ENCODE data around the gene TNFRSF18. TPM values are rescaled to one million over a fixed set of nuclear protein-coding genes. Genes with fewer than 3 reads are reported as not detected.

Gene TNFRSF18
- total and polyA plus RNA-seq, 8 donors, result 0.32 to 1.2 (median 0.34) TPM; not detected in 3

GRCh38 chr1:1164361-1164700 lies 42.1 kb downstream of the TNFRSF18 start:
- FAIRE-seq (no peak), ATAC-seq (no peak), DNase-seq (no peak)
- Histone ChIP-seq H3K36me3 (no peaks in the 10 kb centered on the region), H3K4me1 (peaks cover 5 to 14% (median 6%) of the 10 kb centered on the region in 3 donors), H3K27me3 (no peaks in the 10 kb centered on the region), H3K27ac (peak overlapping the region; percentile 89 to 96 (median 96)), H3K4me3 (peak overlapping the region; percentile 43 to 85 (median 58)), H3K9me3 (no peaks in the 10 kb centered on the region)
- WGBS, 2 donors, result 10 to 11% methylated on average over 26 of the region's 26 CpGs
- TF ChIP-seq, protein P1, sequence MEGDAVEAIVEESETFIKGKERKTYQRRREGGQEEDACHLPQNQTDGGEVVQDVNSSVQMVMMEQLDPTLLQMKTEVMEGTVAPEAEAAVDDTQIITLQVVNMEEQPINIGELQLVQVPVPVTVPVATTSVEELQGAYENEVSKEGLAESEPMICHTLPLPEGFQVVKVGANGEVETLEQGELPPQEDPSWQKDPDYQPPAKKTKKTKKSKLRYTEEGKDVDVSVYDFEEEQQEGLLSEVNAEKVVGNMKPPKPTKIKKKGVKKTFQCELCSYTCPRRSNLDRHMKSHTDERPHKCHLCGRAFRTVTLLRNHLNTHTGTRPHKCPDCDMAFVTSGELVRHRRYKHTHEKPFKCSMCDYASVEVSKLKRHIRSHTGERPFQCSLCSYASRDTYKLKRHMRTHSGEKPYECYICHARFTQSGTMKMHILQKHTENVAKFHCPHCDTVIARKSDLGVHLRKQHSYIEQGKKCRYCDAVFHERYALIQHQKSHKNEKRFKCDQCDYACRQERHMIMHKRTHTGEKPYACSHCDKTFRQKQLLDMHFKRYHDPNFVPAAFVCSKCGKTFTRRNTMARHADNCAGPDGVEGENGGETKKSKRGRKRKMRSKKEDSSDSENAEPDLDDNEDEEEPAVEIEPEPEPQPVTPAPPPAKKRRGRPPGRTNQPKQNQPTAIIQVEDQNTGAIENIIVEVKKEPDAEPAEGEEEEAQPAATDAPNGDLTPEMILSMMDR (IDR thresholded peaks at IDR 0.05), result no peak
- intact Hi-C loops (cut with DNase I), result no loop called here

DNA sequence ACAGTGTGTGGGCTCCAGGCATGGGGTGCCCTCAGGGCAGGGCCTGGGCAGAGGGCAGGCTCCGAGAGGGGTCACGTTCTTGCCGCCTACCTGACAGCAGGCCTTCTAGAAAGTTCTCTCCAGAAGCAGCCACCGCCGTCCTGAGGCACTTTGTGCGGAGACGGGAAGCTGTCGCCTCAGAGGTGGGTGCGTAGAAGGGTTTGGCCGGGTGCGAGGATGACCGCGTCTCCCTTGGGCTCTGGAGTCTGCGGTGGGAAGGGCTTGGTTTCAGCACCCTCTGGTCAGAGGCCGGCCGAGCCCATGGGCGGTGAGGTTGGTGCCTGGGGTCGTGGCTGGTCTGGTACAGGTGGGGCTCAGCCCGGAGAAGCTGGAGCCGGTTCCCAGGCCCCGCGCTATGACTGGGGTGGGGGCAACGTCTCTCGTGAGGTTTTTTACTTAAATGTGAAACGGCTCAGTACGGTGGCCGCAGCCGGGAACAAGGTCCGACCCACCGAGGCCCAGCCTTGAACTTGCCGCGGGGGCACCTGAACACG lies 42.8 kb downstream of the TNFRSF18 start:
- H3K4me3 ChIP-seq, result peak overlapping the region; percentile 43 to 85 (median 58)
- FAIRE-seq (no peak), DNase-seq (no peak), ATAC-seq (peak in 2 of 4 donors; percentile 6 to 8)
- peaks cover 6 to 15% (median 10%) of the 10 kb centered on the region in 3 donors for H3K4me1 ChIP-seq
- H3K36me3 ChIP-seq, result no peaks in the 10 kb centered on the region
- TF ChIP-seq, protein P1 (IDR thresholded peaks at IDR 0.05), result no peak
- 7 to 15% methylated on average over 33 of the region's 33 CpGs for WGBS, 2 donors
- no peaks in the 10 kb centered on the region for H3K9me3 ChIP-seq
- no peaks in the 10 kb centered on the region for H3K27me3 ChIP-seq
- H3K27ac ChIP-seq, result peak overlapping the region; percentile 89 to 96 (median 96)
- intact Hi-C loops (cut with DNase I), result no loop called here

DNA sequence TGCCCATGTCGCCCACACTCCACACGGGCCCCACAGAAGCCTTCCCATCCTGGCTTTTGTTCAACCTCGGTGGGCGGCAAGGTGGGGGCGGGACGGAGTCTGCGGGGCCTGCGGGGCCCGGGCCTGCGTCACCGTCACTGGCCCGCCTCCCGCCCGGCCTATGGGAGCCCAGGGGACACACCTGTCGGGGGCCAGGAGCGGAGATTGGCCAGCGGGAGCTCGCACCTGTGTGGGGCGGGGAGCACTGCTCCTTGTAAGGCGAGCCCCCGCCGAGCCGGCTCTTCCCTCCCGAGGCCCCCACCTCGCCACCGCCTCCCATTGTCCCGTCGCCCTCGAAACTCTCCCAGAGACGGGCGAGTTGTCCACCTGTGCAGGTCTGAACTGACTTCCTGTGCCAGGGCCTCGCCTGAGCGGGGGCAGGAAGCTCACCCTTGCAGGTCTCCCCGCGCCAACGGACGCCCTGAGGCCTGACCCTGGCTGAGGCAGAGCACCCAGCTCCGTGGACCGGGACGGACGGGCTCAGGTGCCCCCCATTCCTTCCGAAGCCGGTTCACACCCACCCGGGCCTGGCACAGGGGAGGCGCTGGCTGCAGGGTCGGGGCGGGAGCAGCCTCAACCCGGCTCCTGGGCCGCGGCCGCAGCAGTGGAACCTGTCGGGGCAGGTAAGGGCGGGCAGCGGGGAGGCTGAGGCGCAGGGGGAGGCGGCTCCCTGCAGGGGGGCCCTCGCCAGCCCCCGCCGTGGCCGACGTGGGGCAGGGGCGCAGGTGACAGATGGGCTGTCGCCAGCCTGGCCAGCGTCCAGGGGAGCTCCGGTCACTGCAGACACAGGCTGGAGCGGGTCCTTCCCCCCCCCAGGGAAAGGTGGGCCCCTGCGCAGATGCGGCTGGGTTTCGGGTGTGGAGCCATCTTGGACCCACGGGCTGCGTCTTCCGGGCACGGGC lies 43.5 kb downstream of the TNFRSF18 start:
- ATAC-seq, result peak; percentile 70 to 81 (median 78)
- peaks cover 11 to 19% (median 15%) of the 10 kb centered on the region in 3 donors for H3K4me1 ChIP-seq
- H3K9me3 ChIP-seq, result no peaks in the 10 kb centered on the region
- intact Hi-C loops (cut with DNase I), result no loop called here
- H3K36me3 ChIP-seq, result no peaks in the 10 kb centered on the region
- no peaks in the 10 kb centered on the region for H3K27me3 ChIP-seq
- DNase-seq, result peak; percentile 89 to 98 (median 94)
- H3K27ac ChIP-seq, result peak overlapping the region; percentile 89 to 96 (median 96)
- TF ChIP-seq, protein P1 (IDR thresholded peaks at IDR 0.05), result no peak
- WGBS, 2 donors, result 11 to 14% methylated on average over 54 to 73 of the region's 73 CpGs
- peak overlapping the region; percentile 43 to 85 (median 58) for H3K4me3 ChIP-seq
- FAIRE-seq, result no peak

- WGBS, 2 donors, result 73 to 80% methylated on average over 17 of the region's 17 CpGs
- Histone ChIP-seq H3K9me3 (no peaks in the 10 kb centered on the region), H3K27me3 (no peaks in the 10 kb centered on the region), H3K27ac (peak overlapping the region in 2 of 4 donors; percentile 95 to 96), H3K4me1 (peaks cover 7 to 15% (median 9%) of the 10 kb centered on the region in 3 donors), H3K36me3 (no peaks in the 10 kb centered on the region), H3K4me3 (no peak overlapping the region)
- ATAC-seq (no peak), FAIRE-seq (no peak), DNase-seq (no peak)
- TF ChIP-seq, protein P1 (IDR thresholded peaks at IDR 0.05), result no peak
- intact Hi-C loops (cut with DNase I), result no loop called here
Measured at GRCh38 chr1:1161683-1162079, 44.7 kb downstream of the TNFRSF18 start.

Measured in pancreas (tissue), 10 donors.